Right lung (tissue), 5 donors: ENCODE results near the gene SLC35E3. TPM values are rescaled to one million over a fixed set of nuclear protein-coding genes. Genes with fewer than 3 reads are reported as not detected.
"Not testable (repeated sequence)": the region's sequence is repeated elsewhere in the genome, so short reads cannot be mapped to it uniquely, and the experiment has no call there.

ENCODE experiments used
- DNase-seq, 2 donors: peaks; one replicate each; pipeline ENCODE4 v3.0.0-alpha.2; 2013
- polyA plus RNA-seq, 5 donors: library from polyadenylated mRNA; unstranded; fragments of 120-200 nt; gene quantifications; one replicate each; pipeline versions ENCODE4 v1.2.1 to v1.2.3, GENCODE V29; 2013; ENCODE audit warnings: inconsistent platforms in 1 of 5, low replicate concordance in 1 of 5; ENCODE audit not compliant: insufficient read length in 5 of 5, insufficient read depth in 1 of 5

SLC35E3 gene
- polyA plus RNA-seq, 5 donors = 13.6 to 20.7 (median 17.9) TPM

- DNase-seq = no peak
These were observed 47.5 kb downstream of the SLC35E3 start for GRCh38 chr12:68793436-68793835.

- no peak for DNase-seq
These were observed 48.1 kb downstream of the SLC35E3 start for GRCh38 chr12:68793975-68794652.

GRCh38 chr12:68794653-68795251, 48.8 kb downstream of the SLC35E3 start:
- DNase-seq = no peak

- DNase-seq = no peak
These were observed 50.4 kb downstream of the SLC35E3 start for GRCh38 chr12:68796399-68796798.

GRCh38 chr12:68798882-68799234, 52.9 kb downstream of the SLC35E3 start:
- no peak for DNase-seq

GRCh38 chr12:68800294-68800693, 54.3 kb downstream of the SLC35E3 start:
- DNase-seq = no peak

- DNase-seq = not testable (repeated sequence)
These were observed 55.1 kb downstream of the SLC35E3 start for GRCh38 chr12:68801124-68801523.

- not testable (repeated sequence) for DNase-seq
These were observed 56.4 kb downstream of the SLC35E3 start for GRCh38 chr12:68802372-68802745.

- not testable (repeated sequence) for DNase-seq
These were observed 57.1 kb downstream of the SLC35E3 start for GRCh38 chr12:68802911-68803651.

GRCh38 chr12:68803948-68804656, 58.1 kb downstream of the SLC35E3 start:
- no peak for DNase-seq

- DNase-seq = no peak
These were observed 58.9 kb downstream of the SLC35E3 start for GRCh38 chr12:68804657-68805591.

GRCh38 chr12:68805592-68806120, 59.7 kb downstream of the SLC35E3 start:
- no peak for DNase-seq

GRCh38 chr12:68806488-68807237, 60.7 kb downstream of the SLC35E3 start:
- DNase-seq = no peak

GRCh38 chr12:68807274-68807575, 61.2 kb downstream of the SLC35E3 start:
- not testable (repeated sequence) for DNase-seq

- DNase-seq = peak; percentile 93 to 94
These were observed 61.8 kb downstream of the SLC35E3 start, which contains the start of gene MDM2 for GRCh38 chr12:68807576-68808387. Gene MDM2 (plus strand): TSS chr12:68808177. CDS start chr12:68808478, 301 bp downstream.

GRCh38 chr12:68808388-68809189, 62.6 kb downstream of the SLC35E3 start:
- peak; percentile 65 to 71 for DNase-seq

GRCh38 chr12:68809190-68810026, 63.4 kb downstream of the SLC35E3 start:
- DNase-seq = no peak

GRCh38 chr12:68810027-68810389, 64.0 kb downstream of the SLC35E3 start:
- not testable (repeated sequence) for DNase-seq
